ENCODE results near the gene RTTN.
A peak's percentile ranks its signal among the peaks of the same experiment; 100 is the strongest.
"Not testable (repeated sequence)": the region's sequence is repeated elsewhere in the genome, so short reads cannot be mapped to it uniquely, and the experiment has no call there.

The RTTN gene, protein sequence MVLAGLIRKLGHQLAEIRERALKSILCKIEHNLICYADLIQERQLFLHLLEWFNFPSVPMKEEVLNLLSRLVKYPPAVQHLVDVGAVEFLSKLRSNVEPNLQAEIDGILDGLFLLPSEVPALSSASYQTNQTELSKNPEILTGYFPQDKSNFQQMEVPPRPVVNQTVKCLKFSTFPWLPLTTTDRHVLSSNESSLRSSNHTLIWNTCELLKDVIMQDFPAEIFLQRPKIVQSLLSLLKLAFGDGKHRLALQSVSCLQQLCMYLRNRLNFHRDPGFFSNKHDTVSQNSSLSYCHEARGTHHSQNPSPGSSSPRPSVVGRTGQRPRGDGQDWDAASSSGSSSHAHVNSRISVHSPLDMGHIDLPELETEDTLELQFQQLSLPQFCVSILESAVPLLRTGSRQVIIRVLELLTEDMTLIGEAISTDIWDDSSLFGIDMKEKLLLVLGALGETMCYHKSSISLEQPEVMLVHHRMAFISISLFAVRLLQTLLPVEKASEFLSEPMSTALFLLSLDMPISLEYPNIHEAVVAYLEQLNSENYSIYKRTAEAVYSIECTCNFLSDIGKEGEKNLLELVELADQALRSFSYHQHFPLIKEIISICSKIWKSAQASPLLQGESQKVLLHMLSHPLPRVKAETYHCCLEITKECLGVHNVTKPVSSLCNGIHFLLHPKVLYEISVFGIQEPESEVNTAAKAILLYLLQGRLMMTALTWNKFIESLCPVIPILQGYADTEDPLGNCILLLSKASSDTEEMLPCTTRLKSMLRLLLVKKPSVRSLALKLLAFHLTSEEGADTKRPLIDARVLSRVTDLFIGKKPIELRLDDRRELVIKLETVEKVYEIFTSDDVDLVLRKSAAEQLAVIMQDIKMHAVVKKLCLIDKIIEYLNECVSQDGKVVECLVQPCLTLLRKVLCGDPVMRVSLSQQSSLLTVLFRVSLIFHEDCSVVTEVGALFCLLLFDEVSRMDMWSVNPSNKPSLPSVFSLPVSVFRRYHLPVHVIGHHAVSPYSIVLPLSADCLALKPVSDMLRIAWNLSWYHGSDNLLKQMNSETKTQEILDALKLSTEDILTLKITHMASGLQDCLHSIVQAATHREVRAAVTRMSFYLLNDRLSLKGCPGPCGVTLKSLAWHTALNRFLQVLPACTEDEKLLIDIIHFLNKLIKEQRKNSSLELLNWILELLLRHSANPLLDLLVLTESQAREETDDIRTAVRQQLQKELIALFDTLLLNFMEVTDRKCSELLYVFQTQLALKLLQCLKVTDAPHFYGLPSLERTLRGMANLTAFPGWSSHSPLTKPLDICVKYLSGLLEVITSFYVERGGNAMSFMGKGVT (N-terminal part only)

DNA sequence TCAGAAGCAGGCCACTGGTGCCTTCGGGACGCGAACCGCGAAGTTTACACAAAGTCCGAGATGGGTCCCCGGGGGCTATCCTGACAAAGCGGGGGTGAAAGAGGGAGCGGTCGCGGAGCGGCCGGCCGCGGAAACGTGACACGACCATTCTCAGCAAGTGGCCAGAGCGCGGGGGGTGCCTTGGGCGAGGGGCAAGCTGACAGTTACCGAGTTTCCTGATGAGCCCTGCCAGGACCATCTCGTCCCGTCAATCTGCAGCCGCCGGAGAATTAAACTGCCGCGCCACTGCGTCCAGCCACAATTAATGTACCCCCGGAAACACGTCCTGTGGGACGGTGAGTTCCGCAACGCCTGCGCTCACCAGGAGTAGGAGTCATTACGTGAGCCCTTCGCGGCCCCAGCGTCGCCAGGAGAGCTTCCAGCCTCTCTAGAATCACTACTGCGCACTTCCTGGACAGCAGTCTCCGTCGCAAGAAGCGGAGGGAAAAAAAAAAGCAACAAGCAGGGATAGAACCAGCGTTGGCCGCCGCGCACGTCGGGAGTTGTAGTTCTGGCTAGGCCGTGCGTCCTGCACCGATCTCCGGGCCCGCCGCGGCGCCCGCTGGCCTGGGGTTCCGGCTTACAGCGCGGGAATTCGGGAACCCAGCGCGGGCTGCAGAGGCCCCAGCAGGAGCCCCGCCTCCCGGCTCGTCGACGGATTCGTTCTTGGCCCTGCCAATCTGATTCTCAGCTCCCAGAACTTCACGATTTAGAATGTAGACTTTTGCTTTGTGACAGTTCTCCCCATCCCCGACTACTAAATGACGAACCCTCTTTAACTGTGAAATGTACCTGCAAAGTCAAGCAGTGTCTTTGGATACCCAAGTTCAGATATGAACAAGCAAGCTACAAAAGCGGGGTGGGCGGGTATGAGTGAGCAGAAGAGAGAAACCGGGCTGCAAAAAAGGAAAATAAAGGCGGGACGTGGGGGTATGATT, at the start of gene RTTN:
Gene RTTN, minus strand, starts transcription at position 267 of the 977 bp plus-strand sequence. Its CDS starts 29 bp downstream, at position 238.
- DNase-seq (ENCODE audit: low read depth), result peak; percentile 79

DNA sequence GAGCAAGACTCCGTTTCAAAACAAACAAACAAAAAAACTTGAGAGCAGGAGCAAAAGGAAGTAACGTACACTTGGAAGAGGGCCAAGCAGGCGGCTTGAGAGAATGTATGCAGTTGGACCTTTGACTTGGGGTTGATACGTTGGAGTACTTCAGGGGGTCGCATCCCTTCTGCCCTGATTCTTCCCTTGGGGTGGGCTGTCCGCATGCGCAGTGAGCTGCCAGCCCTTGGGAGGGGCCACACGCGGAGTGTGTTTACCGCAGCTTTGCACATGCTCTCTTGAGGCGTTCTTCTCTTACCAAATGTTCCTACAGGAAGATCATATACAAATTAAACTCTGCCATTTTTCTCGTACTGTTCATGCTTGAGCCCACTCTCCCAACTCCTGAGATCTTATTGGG, 45.3 kb upstream of the RTTN start:
- no peak for DNase-seq (ENCODE audit: low read depth)

DNA sequence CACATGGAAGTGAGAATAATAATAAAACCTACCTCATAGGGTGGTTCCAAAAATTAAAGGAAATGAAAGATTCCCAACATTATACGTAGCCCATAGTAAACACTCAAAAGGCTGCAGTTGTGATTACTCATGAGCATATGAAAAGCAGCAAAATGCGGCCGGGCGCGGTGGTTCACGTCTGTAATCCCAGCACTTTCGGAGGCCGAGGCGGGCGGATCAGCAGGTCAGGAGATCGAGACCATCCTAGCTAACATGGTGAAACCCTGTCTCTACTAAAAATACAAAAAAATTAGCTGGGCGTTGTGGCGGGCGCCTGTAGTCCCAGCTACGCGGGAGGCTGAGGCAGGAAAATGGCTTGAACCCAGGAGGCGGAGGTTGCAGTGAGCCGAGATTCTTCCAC, 44.4 kb upstream of the RTTN start:
- DNase-seq (ENCODE audit: low read depth), result not testable (repeated sequence)

DNA sequence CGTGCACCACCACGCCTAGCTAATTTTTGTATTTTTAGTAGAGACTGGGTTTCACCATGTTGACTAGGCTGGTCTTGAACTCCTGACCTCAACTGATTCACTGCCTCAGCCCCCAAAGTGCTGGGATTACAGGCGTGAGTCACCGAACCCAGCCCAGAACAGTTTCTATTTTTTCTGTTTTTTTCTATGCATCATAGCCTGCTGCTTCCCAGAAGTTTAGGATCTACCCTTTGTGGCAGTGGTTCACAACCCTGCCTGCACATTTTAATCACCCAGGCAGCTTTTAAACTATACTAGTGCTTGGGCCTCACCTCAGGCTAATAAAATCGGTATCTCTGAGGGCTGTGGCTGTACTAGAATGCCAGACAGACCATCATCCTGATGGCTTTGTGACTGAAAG, 43.6 kb upstream of the RTTN start:
- no peak for DNase-seq (ENCODE audit: low read depth)

DNA sequence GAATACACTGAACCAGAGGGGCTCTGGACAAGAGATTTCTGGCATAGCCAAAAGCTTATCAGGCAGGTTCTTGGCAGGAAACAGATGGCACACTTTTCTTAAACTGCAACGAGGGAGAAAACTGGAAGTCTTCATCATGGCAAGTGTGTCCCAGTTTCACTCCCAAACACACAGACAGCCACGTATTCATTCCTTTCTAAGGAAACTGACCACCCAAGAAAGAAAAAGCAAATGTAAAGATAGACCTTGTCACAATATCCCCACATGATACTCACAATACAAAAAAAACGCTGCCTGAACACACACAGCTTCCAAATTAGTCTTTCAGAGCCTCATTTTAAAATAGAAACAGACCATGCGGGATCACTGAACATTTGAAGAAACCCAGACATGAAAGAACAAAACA, 40.6 kb upstream of the RTTN start:
- no peak for DNase-seq (ENCODE audit: low read depth)

DNA sequence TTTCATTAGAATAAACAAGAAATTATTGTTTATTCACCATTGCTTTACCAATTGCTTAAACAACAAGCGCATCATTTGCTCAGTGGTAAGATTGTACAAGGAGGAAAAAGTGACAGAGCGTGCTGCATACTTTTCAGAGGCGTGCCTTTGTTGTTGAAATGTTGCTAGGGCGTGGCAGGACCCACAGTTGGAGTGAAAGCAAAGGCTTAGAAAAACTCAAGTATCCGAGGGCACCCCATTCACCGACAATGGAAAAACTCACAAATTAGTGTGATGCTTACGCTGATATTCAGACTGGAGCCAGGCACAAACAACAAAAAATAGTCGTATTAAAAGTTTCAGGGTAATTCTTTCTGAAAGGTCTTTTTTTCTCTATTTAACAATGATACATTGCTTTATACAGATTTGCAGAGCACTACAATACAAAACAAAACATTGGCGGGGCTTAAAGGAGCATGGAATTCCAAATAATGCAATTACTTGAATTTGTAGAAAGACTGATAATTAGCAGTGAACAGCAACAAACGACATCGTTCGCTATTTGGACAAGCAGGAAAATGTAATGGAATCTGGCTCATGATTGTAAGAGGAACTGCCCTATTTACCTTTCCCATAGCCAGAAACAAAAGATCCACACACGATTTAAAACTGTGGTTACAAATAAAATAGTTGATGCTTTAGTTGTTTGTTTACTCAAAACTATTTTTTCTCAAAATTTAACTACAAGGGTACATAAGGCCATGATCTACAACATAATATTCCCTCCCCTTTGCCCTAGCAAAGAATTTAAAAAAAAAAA, 37.8 kb upstream of the RTTN start:
- no peak for DNase-seq (ENCODE audit: low read depth)

DNA sequence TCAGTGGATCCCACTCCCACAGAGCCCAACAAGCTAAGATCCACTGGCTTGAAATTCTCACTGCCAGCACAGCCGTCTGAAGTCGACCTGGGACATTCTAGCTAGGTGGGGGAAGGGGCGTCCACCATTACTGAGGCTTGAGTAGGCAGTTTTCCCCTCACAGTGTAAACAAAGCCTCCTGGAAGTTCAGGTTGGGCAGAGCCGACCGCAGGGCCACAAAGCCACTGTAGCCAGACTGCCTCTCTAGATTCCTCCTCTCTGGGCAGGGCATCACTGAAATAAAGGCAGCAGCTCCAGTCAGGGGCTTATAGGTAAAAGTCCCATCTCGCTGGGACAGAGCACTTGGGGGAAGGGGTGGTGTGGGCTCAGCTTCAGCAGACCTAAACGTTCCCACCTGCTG, 31.4 kb upstream of the RTTN start:
- DNase-seq (ENCODE audit: low read depth), result not testable (repeated sequence)

DNA sequence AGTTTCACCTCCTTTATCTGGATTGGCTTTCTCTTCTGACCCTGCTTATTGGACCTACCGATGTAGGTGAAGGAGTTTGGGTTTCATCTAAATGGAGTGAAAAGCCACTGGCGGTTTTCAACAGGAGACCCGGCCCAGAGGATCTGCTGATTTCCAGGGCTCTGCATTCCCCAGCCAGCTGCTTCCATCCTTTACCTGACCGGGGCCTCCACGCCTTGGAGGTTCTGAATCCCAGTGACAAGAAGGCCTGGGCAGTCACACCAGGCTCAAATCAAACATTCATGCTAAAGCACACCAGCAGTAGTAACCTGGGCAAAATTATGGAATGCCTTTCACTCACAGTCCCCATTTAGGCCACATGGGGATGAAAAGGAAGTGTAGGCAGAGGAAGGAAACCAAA, 30.0 kb upstream of the RTTN start:
- no peak for DNase-seq (ENCODE audit: low read depth)

DNA sequence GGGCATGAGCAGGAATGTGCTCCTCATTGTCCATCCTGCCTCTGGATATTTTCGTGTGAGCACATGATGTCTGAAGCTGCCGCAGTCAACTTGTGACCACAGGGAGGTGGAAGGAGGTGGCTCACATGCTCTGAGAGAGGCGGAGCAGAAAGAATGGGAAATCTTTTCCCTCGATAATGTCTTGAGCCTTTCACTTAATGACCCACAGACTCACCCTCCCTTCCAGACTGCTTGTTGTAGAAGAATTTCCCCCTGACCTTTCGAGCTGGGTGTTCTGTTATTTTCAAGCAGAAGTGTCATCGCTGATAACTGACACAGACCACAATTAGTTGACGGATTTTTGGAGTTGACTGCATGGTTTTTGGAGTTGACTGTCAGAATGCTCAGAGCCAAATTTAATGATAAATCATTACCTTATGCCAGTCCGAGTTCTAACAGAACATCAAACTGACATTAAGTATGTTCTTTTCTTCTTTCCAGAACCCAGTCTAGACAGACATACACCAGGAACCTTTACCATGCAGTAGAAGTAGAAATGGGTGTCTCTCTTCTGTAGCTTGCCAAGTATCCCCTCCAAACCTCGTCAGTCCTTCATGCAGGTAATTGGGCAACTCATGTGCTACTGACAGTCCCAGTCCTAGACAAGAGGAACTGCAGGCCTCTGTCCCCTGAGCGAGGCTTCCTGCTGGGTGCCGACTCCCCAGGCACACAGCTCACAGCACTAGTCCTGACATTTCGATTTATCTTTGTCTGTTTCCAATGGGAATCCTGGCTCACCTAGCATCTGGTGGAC, 29.4 kb upstream of the RTTN start:
- DNase-seq (ENCODE audit: low read depth), result no peak

DNA sequence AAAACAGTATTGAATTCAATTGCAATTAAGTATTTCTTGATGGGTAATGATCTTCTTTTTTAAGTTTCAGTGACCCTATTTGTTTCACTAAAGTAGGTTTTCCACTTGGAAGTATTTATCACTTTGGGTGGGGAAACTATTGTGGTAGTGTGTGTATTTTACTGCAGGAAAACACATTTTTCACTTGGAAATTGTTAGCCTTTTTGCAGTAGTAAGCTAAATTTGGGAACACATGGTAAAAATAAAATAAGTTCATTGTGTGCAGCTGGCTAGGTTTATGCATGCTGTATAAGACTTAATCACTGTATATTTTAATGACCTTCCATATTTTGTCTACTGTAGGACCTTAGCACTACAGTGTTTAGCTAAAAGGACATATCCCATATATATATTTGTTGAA, 28.5 kb upstream of the RTTN start:
- DNase-seq (ENCODE audit: low read depth), result no peak

DNA sequence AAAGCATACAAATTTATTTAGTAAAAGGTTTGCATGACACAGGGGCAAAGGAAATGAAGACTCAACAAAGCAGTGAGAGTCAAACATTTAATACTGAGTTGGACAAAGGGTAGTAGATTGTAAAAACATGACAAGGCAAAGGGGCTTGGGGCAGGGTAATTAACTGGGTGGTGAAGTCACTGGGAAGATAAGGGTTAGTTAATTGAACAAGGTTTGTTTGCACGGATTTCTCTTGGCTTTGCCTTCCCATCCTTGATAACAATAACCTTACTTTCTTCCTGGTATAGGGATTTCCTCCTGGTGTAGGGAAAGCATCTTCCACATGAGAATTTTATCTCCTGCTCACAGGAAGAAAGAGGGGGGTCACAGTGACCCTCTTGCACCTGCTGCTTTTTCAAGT, 26.8 kb upstream of the RTTN start:
- DNase-seq (ENCODE audit: low read depth), result no peak

DNA sequence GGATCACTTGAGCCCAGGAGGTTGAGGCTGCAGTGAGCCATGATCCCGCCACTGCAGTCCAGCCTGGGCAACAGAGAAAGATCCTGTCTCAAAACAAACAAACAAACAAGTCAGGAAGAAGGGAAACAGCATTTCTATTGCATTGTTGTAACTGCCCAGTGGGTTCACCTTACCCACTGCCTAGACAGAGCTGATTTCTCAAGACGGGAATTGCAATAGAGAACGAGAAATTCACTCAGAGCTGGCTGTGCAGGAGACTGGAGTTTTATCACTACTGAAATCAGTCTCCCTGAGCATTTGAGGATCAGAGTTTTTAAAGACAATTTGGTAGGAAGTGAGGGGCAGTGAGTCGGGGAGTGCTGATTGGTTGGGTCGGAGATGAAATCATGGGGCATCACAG, 24.2 kb upstream of the RTTN start:
- no peak for DNase-seq (ENCODE audit: low read depth)

DNA sequence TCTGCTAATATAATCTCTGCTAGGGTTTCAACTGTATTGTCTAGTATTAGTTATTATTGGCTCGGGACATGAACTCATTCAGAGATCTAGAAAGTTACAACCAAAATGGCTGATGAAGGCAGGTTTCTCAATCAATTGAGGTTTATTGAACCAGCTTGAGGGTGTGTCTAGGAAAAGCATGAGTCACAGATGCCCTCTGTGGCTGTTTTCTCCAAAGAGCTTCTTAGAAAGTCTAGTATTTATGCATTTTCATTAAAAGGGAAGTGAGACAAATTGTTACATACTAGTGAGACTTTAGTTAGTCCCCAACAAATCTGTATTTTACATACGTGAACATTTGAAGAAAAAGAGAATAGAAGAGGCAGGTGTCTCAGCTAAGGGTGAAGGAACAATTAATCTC, 23.0 kb upstream of the RTTN start:
- DNase-seq (ENCODE audit: low read depth), result no peak

DNA sequence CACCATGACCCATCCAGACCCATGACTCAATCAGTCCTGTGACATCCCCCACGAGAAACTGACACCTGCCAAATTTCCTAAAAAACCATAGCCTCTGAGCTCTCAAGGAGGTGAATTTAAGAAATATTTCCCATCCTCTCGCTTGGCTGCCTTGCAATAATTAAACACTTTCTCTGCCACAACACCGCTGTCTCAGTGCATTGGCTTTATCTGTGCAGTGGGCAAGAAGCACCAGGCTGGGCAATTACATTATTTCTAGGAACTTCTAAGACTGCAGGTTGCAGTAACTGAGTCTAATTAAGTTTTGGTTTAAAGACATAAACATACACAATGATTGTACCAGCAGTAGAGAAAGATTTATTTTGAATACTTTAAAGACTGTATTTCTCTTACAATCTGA, 22.0 kb upstream of the RTTN start:
- DNase-seq (ENCODE audit: low read depth), result no peak

DNA sequence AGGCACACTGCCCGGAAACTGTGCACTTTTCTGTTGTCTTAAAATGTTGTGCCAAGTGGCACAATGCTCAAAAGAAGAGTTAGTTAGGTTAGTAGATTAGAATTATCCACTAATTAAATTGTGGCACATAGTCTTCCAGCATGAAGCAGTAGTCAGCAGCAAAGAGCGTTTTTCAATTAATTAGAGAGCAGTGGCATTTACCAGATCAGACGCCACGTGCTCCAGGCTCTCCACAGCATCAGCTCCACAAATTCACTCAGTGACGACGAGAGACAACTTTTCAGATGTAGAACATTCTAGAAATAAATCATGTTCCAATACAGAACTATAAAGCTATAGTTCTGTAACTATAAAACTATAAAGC, 16.4 kb upstream of the RTTN start:
- DNase-seq (ENCODE audit: low read depth), result no peak

DNA sequence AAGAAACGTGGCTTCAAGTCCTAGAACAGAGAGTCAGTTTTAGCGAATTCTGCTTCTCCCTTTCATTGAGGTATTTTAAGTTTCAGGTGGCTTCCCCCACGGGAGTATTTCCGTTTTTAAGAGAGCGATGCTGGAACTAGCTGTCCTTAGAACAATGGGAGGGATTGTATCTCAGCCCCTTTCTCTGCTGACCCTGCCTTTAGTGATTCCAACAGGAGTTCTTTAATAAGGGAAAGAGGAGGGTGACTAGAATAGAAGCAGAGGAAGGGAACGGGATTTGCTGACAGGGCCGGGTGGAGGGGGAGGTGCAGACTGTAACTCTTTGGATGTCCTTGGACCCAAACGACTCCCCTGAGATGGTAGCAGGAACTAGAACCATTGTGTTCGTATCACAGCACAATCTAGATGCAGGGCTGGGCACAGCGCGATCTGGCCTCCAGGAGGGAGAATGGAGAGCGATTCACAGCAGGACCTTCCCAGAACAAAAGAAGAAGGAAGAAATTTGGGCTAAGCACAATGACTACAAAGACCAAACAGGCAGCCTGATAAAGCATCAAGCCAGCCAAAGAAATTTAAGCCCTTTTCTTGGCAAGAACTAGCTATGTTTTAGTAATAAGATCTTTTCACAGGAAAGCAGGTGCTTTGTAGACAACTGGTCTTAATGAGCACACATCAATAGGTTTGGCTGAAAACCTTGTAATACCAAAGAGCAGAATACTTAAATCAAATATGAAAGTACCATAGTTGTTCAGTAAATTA, 15.8 kb upstream of the RTTN start:
- no peak for DNase-seq (ENCODE audit: low read depth)

DNA sequence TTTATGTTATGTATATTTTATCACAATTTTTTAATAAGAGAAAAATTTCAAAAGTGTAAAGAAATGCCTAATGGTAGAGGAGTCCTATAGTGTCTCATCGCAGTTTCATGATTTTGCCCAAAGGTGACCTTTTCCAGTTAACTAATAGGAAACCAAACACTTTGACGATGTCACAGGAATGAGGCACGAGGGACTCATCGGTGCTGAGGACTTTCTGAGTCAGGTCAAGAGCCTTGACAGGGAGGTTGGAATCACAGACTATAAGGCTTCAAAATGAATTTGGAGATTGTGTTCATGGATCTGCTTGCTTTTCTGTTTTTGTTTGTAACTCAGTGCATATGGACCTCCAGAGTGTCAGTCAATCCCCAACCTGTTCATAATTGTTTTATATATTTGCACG, 15.1 kb upstream of the RTTN start:
- DNase-seq (ENCODE audit: low read depth), result no peak

DNA sequence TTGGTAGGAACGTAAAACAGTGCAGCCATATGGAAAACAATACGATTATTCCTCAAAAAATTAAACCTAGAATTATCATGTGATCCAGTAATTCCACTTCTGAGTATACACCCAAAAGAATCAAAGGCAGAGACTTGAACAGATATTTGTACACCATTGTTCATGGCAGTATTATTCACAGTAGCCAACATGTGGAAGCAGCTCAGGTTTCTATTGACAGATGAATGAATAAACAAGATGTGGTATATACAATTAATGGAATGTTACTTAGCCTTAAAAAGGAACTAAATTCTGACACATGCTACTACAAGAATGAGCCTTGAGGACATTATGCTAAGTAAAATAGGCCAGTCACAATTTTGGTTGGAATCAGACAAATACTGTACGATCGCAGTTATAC, 14.2 kb upstream of the RTTN start:
- no peak for DNase-seq (ENCODE audit: low read depth)

DNA sequence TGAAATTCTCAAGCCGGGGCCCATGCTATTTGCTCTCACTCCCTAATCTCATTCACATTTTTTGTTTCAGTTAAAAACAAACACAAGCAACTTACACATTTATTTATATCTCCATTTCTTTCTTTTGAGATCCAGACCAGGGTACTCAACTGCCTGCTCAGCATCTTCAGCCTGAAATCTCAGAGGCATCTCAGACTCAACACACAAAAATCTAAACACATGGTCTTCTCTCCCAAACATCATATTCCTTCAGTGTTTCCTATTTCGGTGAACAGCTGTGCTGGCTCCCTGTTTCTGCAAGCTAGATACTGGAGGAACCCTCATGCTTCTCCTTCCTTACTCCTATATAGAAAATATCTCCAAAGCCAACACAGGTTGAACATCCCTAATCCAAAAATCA, 11.3 kb upstream of the RTTN start:
- no peak for DNase-seq (ENCODE audit: low read depth)

Measured in stimulated activated CD8-positive, alpha-beta memory T cell treated with anti-CD3 and anti-CD28 coated beads, Interleukin-7, amount 100 ng/mL, for 24 hours (primary cell).